A673 (cell line): ENCODE data around the gene CDHR4. TPM values are rescaled to one million over a fixed set of nuclear protein-coding genes. Genes with fewer than 3 reads are reported as not detected.

Experiments used
- BruUV-seq: library from RNA; stranded (reverse); fragments of 400-500 nt; replicated peaks from 2 replicates; lab custom pipeline; 2021; lab: Mats Ljungman, UMichigan
- CTCF ChIA-PET: fragments of 300-600 bp; sonication (Branson Sonifier 250); formaldehyde crosslinking; loops from one replicate; lab custom pipeline; 2022; ENCODE audit warnings: antibody characterized with exemption; lab: Charles Lee
- POLR2A ChIA-PET: fragments of 300-600 bp; sonication (Branson Sonifier 250); formaldehyde crosslinking; loops from one replicate; lab custom pipeline; 2022; ENCODE audit warnings: antibody characterized with exemption; ENCODE audit not compliant: low non-redundant PET; lab: Charles Lee
- DNase-seq: peaks from one replicate; pipeline ENCODE4 v3.0.0-alpha.2; 2015; ENCODE audit warnings: low spot score
- H3K27ac ChIP-seq: fragments of 200-600 bp; sonication (generic); 2 replicates; pipeline ENCODE4 v1.5.1; 2016; ENCODE audit warnings: mixed run types, low read depth, mild to moderate bottlenecking, mixed read lengths, antibody characterized with exemption, low read length; ENCODE audit not compliant: poor library complexity, severe bottlenecking
- H3K27me3 ChIP-seq: fragments of 200-600 bp; sonication (generic); replicated peaks from 2 replicates; pipeline ENCODE4 v1.6.1; 2017; ENCODE audit warnings: mixed run types, low read depth, mild to moderate bottlenecking, mixed read lengths, antibody characterized with exemption, low read length; ENCODE audit not compliant: insufficient read depth, poor library complexity
- H3K36me3 ChIP-seq: fragments of 200-600 bp; sonication (generic); 2 replicates; pipeline ENCODE4 v1.6.1; 2016; ENCODE audit warnings: mixed run types, mild to moderate bottlenecking, mixed read lengths, antibody characterized with exemption, low read length; ENCODE audit not compliant: insufficient read depth, poor library complexity, severe bottlenecking
- H3K4me1 ChIP-seq: fragments of 200-600 bp; sonication (generic); 2 replicates; pipeline ENCODE4 v1.6.1; 2017; ENCODE audit warnings: mixed run types, mild to moderate bottlenecking, mixed read lengths, antibody characterized with exemption, low read length; ENCODE audit not compliant: insufficient read depth, poor library complexity, severe bottlenecking
- H3K4me3 ChIP-seq: fragments of 200-600 bp; sonication (generic); 2 replicates; pipeline ENCODE4 v1.5.1; 2016; ENCODE audit warnings: low read depth, mixed run types, mild to moderate bottlenecking, mixed read lengths, low read length; ENCODE audit not compliant: poor library complexity, severe bottlenecking
- H3K9me3 ChIP-seq: fragments of 200-600 bp; sonication (generic); 2 replicates; pipeline ENCODE4 v1.6.1; 2016; ENCODE audit warnings: mixed run types, low read depth, mild to moderate bottlenecking, mixed read lengths, antibody characterized with exemption, low read length; ENCODE audit not compliant: poor library complexity, severe bottlenecking
- EZH2 ChIP-seq: fragments of 200-600 bp; sonication (generic); IDR thresholded peaks from 2 replicates; pipeline ENCODE4 v1.6.1; 2017; ENCODE audit warnings: borderline replicate concordance, low read depth, mild to moderate bottlenecking, mixed read lengths, antibody characterized with exemption, low read length; ENCODE audit not compliant: poor library complexity, severe bottlenecking
- intact Hi-C: fragments of 100-400 bp; cut with micrococcal nuclease; formaldehyde crosslinking; loops from one replicate; pipeline ENCODE4 v1.10.0; 2022; ENCODE audit not compliant: unreplicated experiment
- total RNA-seq: library from RNA; stranded (reverse); gene quantifications from 2 replicates; pipeline ENCODE4 v1.2.3, GENCODE V29; 2021
- TF ChIP-seq, protein P1 (sequence below): fragments of 300-800, 200-600 bp; sonication (generic); conservative IDR thresholded peaks from 2 replicates; pipeline ENCODE4 v1.5.1; 2017; ENCODE audit warnings: low read depth, mild to moderate bottlenecking, antibody characterized with exemption, low read length, moderate library complexity, mixed read lengths

CDHR4 gene
- total RNA-seq, 1 experiment from 2014 or later, result not detected

DNA sequence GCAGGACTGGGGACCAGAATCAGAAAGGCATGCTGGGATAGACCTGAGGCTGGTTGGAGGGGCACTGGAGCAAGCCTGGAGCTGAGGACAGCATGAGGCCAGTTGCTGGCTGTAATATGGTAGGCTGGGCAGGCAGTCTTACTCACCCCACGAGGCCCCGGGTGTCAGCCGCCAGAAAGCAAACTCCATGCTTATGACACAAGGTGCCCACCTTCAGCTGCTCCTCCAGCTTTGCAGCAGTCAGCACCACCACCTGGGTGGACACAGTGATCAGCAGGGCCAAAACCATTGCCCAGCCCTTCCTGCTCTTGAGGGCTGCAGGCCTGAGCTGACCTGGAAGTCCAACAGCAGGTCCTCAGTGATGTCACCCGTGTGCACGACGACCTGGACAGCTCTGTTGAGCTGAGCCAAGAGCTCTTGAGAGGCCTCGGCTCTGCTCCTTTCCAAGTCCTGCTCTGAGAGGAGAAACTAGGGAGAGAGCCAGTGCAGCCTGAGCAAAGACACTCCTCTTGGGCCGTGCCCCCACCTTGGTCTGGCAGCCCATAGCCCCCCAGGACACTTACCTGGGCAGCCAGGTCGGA, 13.3 kb upstream of the CDHR4 start:
- Histone ChIP-seq H3K27ac (no peak overlapping the region), H3K9me3 (no peaks in the 10 kb centered on the region), H3K4me1 (no peaks in the 10 kb centered on the region), H3K36me3 (no peaks in the 10 kb centered on the region), H3K4me3 (no peak overlapping the region), H3K27me3 (no peaks in the 10 kb centered on the region)
- TF ChIP-seq, protein P1, sequence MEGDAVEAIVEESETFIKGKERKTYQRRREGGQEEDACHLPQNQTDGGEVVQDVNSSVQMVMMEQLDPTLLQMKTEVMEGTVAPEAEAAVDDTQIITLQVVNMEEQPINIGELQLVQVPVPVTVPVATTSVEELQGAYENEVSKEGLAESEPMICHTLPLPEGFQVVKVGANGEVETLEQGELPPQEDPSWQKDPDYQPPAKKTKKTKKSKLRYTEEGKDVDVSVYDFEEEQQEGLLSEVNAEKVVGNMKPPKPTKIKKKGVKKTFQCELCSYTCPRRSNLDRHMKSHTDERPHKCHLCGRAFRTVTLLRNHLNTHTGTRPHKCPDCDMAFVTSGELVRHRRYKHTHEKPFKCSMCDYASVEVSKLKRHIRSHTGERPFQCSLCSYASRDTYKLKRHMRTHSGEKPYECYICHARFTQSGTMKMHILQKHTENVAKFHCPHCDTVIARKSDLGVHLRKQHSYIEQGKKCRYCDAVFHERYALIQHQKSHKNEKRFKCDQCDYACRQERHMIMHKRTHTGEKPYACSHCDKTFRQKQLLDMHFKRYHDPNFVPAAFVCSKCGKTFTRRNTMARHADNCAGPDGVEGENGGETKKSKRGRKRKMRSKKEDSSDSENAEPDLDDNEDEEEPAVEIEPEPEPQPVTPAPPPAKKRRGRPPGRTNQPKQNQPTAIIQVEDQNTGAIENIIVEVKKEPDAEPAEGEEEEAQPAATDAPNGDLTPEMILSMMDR, result no peak
- no peak for TF ChIP-seq EZH2
- CTCF ChIA-PET, result interaction anchor here (0.6 kb wide), 1 partner anchor 145 kb away, joined by 3 read pairs; no protein-coding TSS in a partner anchor
- BruUV-seq, result no TSS peak
- no peak for DNase-seq
- POLR2A ChIA-PET, result interaction anchor here (0.6 kb wide), 1 partner anchor 166 kb away, joined by 4 read pairs; no protein-coding TSS in a partner anchor
- intact Hi-C loops, result no loop called here

DNA sequence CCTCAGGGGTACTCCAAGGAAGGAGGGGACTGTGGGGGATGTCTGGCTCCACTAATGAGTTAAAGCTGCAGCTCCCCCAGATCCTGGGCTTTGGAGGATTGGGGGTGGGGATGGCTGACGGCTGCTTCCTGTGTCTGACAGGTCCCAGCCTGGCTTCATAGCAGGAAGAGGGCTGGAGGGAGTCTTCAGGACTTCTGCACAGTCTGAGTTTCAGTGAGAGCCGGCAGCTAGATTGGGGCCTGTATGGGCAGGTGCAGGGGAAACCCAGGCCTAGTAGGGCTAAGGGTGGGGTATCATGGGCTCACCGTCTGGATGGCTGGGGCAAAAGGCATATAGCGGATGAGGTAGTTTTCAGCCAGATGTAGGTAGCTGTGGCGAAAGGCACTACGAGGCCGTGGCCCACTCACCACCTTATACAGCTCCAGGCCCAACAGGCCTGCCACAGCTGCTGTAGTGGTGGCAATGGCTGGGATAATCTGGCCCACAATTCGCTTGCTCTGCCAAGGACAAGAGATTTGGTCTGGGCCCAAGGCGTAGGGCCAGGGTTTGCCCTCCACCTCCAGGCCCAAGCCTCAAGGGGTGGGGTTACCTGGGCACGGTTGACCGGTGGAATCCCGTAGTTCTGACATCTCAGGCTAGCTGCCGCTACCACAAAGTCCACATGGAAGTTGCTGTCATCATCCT, 7.9 kb upstream of the CDHR4 start:
- H3K27ac ChIP-seq, result peak overlapping the region; percentile 98
- TF ChIP-seq EZH2, result no peak
- TF ChIP-seq, protein P1, result no peak
- peaks cover 37% of the 10 kb centered on the region for H3K4me1 ChIP-seq
- H3K36me3 ChIP-seq, result peaks cover 2% of the 10 kb centered on the region
- H3K27me3 ChIP-seq, result no peaks in the 10 kb centered on the region
- BruUV-seq, result no TSS peak
- ChIA-PET POLR2A (no interaction called here), CTCF (no interaction called here)
- DNase-seq, result peak; percentile 41
- H3K4me3 ChIP-seq, result no peak overlapping the region
- no peaks in the 10 kb centered on the region for H3K9me3 ChIP-seq
- intact Hi-C loops, result no loop called here

DNA sequence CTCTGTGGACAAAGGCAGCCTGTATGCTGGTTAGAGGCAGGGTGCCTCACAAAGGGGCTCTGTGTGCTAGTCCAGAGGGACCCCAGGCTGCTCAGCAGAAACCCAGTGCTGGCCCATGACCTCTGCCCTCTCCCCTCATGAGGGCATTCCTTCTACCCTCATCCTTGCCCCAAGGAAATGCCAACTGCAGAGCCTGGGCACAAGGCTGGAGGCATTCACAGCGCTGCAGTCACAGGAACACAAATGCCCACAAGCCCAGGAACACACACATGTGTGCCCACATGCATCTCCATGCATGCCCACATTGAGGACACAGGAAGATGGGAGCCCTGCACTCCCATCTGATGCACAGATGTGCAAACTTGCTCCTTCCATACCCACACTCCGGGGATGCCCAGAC, 7.2 kb upstream of the CDHR4 start:
- Histone ChIP-seq H3K27ac (peak overlapping the region; percentile 98), H3K4me1 (peaks cover 37% of the 10 kb centered on the region), H3K9me3 (no peaks in the 10 kb centered on the region), H3K36me3 (peaks cover 2% of the 10 kb centered on the region), H3K27me3 (no peaks in the 10 kb centered on the region), H3K4me3 (no peak overlapping the region)
- TF ChIP-seq EZH2, result no peak
- TF ChIP-seq, protein P1, result no peak
- POLR2A ChIA-PET, result no interaction called here
- no TSS peak for BruUV-seq
- intact Hi-C loops, result no loop called here
- CTCF ChIA-PET, result no interaction called here
- no peak for DNase-seq
